ENCODE results near the gene SPATA31C1. TPM values are rescaled to one million over a fixed set of nuclear protein-coding genes. Genes with fewer than 3 reads are reported as not detected.
"Not testable (repeated sequence)": the region's sequence is repeated elsewhere in the genome, so short reads cannot be mapped to it uniquely, and the experiment has no call there.

SPATA31C1 gene
- polyA plus RNA-seq, 3 donors, result not detected

DNA sequence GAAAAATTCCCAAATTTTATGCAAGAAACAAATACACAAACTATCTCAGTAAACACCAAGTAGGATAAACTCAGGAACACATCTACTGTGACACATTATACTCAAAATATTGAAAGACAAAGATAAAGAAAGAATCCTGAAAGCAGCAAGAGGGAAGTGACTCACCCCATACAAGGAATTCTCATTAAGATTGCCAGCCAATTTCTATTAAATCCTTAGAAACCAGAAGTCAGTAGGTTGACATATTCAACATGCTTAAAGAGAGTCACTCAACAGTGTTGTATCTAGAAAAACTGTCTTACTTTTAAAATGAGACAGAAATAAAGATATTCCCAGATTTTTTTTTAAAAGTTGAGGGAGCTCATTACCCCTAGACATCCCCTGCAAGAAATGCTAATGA lies 19.6 kb upstream of the SPATA31C1 start:
- Histone ChIP-seq H3K4me2 (replicated peaks; ENCODE audit: extremely low read depth, low read length, poor library complexity, severe bottlenecking) (no peak overlapping the region), H3K79me2 (ENCODE audit: insufficient read depth, low read length) (no peaks in the 10 kb centered on the region), H3K27me3 (ENCODE audit: control insufficient read depth in 2 of 2, insufficient read depth in 2 of 2, low read length in 2 of 2) (no peaks in the 10 kb centered on the region), H3K9ac (ENCODE audit: insufficient read depth, low read length, poor library complexity, severe bottlenecking) (no peak overlapping the region), H2AFZ (ENCODE audit: insufficient read depth, low read depth, low read length, poor library complexity, severe bottlenecking) (no peak overlapping the region), H3K36me3 (replicated peaks in 1 of 2; ENCODE audit: control insufficient read depth in 1 of 2, insufficient read depth in 2 of 2, low read length in 2 of 2) (no peaks in the 10 kb centered on the region), H3K9me3 (replicated peaks in 1 of 2; ENCODE audit: control insufficient read depth in 1 of 2, insufficient read depth in 1 of 2, low read length in 2 of 2) (peaks cover 8 to 20% of the 10 kb centered on the region in 2 donors), H3K4me3 (replicated peaks in 1 of 3; ENCODE audit: low read depth in 2 of 3, low read length in 3 of 3) (no peak overlapping the region), H3K4me1 (ENCODE audit: control insufficient read depth in 1 of 2, insufficient read depth in 2 of 2, low read length in 2 of 2) (no peaks in the 10 kb centered on the region), H3K27ac (ENCODE audit: low read depth in 1 of 2, low read length in 2 of 2) (no peak overlapping the region), H4K20me1 (ENCODE audit: insufficient read depth, low read length) (no peaks in the 10 kb centered on the region)
- no peak overlapping the region for H3K27ac Mint-ChIP-seq
- TF ChIP-seq, protein P1, sequence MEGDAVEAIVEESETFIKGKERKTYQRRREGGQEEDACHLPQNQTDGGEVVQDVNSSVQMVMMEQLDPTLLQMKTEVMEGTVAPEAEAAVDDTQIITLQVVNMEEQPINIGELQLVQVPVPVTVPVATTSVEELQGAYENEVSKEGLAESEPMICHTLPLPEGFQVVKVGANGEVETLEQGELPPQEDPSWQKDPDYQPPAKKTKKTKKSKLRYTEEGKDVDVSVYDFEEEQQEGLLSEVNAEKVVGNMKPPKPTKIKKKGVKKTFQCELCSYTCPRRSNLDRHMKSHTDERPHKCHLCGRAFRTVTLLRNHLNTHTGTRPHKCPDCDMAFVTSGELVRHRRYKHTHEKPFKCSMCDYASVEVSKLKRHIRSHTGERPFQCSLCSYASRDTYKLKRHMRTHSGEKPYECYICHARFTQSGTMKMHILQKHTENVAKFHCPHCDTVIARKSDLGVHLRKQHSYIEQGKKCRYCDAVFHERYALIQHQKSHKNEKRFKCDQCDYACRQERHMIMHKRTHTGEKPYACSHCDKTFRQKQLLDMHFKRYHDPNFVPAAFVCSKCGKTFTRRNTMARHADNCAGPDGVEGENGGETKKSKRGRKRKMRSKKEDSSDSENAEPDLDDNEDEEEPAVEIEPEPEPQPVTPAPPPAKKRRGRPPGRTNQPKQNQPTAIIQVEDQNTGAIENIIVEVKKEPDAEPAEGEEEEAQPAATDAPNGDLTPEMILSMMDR (IDR thresholded peaks at IDR 0.05), result no peak
- H3K9me3 Mint-ChIP-seq, result peaks cover 12 to 30% (median 24%) of the 10 kb centered on the region in 7 donors
- no peak for DNase-seq
- H3K36me3 Mint-ChIP-seq, result no peaks in the 10 kb centered on the region
- no peak overlapping the region for H3K4me3 Mint-ChIP-seq
- intact Hi-C loops (cut with micrococcal nuclease), result no loop called here
- no peaks in the 10 kb centered on the region for H3K4me1 Mint-ChIP-seq
- peaks cover 1 to 5% (median 3%) of the 10 kb centered on the region in 3 donors for H3K27me3 Mint-ChIP-seq (ENCODE audit: low read depth in 3 of 3)

DNA sequence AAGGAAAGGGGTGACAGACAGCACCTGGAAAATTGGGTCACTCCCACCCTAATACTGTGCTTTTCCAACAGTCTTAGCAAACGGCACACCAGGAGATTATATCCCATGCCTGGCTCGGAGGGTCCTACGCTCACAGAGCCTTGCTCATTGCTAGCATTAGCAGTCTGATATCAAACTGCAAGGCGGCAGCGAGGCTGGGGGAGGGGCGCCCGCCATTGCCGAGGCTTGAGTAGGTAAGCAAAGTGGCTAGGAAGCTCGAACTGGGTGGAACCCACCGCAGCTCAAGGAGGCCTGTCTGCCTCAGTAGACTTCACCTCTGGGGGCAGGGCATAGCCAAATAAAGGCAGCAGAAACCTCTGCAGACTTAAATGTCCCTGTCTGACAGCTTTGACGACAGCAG lies 15.4 kb upstream of the SPATA31C1 start:
- H3K79me2 ChIP-seq (ENCODE audit: insufficient read depth, low read length); H3K27me3 Mint-ChIP-seq (ENCODE audit: low read depth in 3 of 3); H3K36me3 ChIP-seq (replicated peaks in 1 of 2; ENCODE audit: control insufficient read depth in 1 of 2, insufficient read depth in 2 of 2, low read length in 2 of 2); H3K4me1 ChIP-seq (ENCODE audit: control insufficient read depth in 1 of 2, insufficient read depth in 2 of 2, low read length in 2 of 2); intact Hi-C loops (cut with micrococcal nuclease); H3K36me3 Mint-ChIP-seq; H3K9me3 ChIP-seq (replicated peaks in 1 of 2; ENCODE audit: control insufficient read depth in 1 of 2, insufficient read depth in 1 of 2, low read length in 2 of 2); H2AFZ ChIP-seq (ENCODE audit: insufficient read depth, low read depth, low read length, poor library complexity, severe bottlenecking); H3K27ac ChIP-seq (ENCODE audit: low read depth in 1 of 2, low read length in 2 of 2); H4K20me1 ChIP-seq (ENCODE audit: insufficient read depth, low read length); H3K4me1 Mint-ChIP-seq; H3K4me3 ChIP-seq (replicated peaks in 1 of 3; ENCODE audit: low read depth in 2 of 3, low read length in 3 of 3); H3K9ac ChIP-seq (ENCODE audit: insufficient read depth, low read length, poor library complexity, severe bottlenecking); H3K4me3 Mint-ChIP-seq; H3K4me2 ChIP-seq (replicated peaks; ENCODE audit: extremely low read depth, low read length, poor library complexity, severe bottlenecking); H3K27me3 ChIP-seq (ENCODE audit: control insufficient read depth in 2 of 2, insufficient read depth in 2 of 2, low read length in 2 of 2); H3K27ac Mint-ChIP-seq; DNase-seq: not testable (repeated sequence)
- WGBS (ENCODE audit: insufficient coverage), result 93% methylated on average over 10 of the region's 11 CpGs
- H3K9me3 Mint-ChIP-seq, result peaks cover 22 to 43% (median 26%) of the 10 kb centered on the region in 7 donors
